ENCODE results near the gene SMS. TPM values are rescaled to one million over a fixed set of nuclear protein-coding genes. Genes with fewer than 3 reads are reported as not detected.

Gene SMS
- total RNA-seq, 2 donors from 2014 or later: 57.0 to 116 TPM

GRCh38 chrX:21973321-21974010, 33.0 kb downstream of the SMS start:
- H3K36me3 ChIP-seq: no peaks in the 10 kb centered on the region
- no peak overlapping the region for H3K4me3 ChIP-seq
- no peak for TF ChIP-seq POLR2A (IDR thresholded peaks at IDR 0.05)
- TF ChIP-seq CTCF (IDR thresholded peaks at IDR 0.05): no peak
- TF ChIP-seq POLR2AphosphoS5 (IDR thresholded peaks at IDR 0.05): no peak
- H3K9me3 ChIP-seq: no peaks in the 10 kb centered on the region
- H3K27ac ChIP-seq: peak overlapping the region; percentile 65 to 75
- DNase-seq (ENCODE audit: low spot score): no peak
- no peaks in the 10 kb centered on the region for H3K27me3 ChIP-seq (replicated peaks; ENCODE audit: insufficient read depth)
- intact Hi-C loops (cut with DNase I): loop anchor here (5.0 kb wide), 1 partner anchor 121 kb away; no protein-coding TSS in a partner anchor
- H3K4me1 ChIP-seq (replicated peaks): no peaks in the 10 kb centered on the region
- 50% methylated on average over 12 of the region's 12 CpGs for WGBS

- DNase-seq (ENCODE audit: low spot score): peak; percentile 49
- TF ChIP-seq POLR2AphosphoS5 (IDR thresholded peaks at IDR 0.05) (peak; percentile 79), POLR2A (IDR thresholded peaks at IDR 0.05) (no peak)
- no peaks in the 10 kb centered on the region for H3K27me3 ChIP-seq (replicated peaks; ENCODE audit: insufficient read depth)
- 17% methylated on average over 2 of the region's 2 CpGs for WGBS
- intact Hi-C loops (cut with DNase I): loop anchor here (5.0 kb wide), 1 partner anchor 122 kb away; no protein-coding TSS in a partner anchor
- no peaks in the 10 kb centered on the region for H3K9me3 ChIP-seq
- no peak overlapping the region for H3K4me3 ChIP-seq
- H3K4me1 ChIP-seq (replicated peaks): no peaks in the 10 kb centered on the region
- H3K27ac ChIP-seq: peak overlapping the region; percentile 65 to 75
- no peaks in the 10 kb centered on the region for H3K36me3 ChIP-seq
Observed at GRCh38 chrX:21974011-21974385, 33.5 kb downstream of the SMS start.

- no peaks in the 10 kb centered on the region for H3K27me3 ChIP-seq (replicated peaks; ENCODE audit: insufficient read depth)
- peak overlapping the region; percentile 56 to 75 for H3K27ac ChIP-seq
- intact Hi-C loops (cut with DNase I): no loop called here
- no peaks in the 10 kb centered on the region for H3K36me3 ChIP-seq
- TF ChIP-seq POLR2AphosphoS5 (IDR thresholded peaks at IDR 0.05) (no peak), CTCF (IDR thresholded peaks at IDR 0.05) (peak in 1 of 4 experiments; percentile 3), POLR2A (IDR thresholded peaks at IDR 0.05) (no peak)
- 42% methylated on average over 3 of the region's 3 CpGs for WGBS
- H3K9me3 ChIP-seq: no peaks in the 10 kb centered on the region
- H3K4me1 ChIP-seq (replicated peaks): no peaks in the 10 kb centered on the region
- H3K4me3 ChIP-seq: no peak overlapping the region
- DNase-seq (ENCODE audit: low spot score): no peak
Observed at GRCh38 chrX:21975242-21975641, 34.7 kb downstream of the SMS start.

- no peaks in the 10 kb centered on the region for H3K27me3 ChIP-seq (replicated peaks; ENCODE audit: insufficient read depth)
- peak; percentile 20 for DNase-seq (ENCODE audit: low spot score)
- intact Hi-C loops (cut with DNase I): no loop called here
Observed at GRCh38 chrX:21975812-21976211, 35.3 kb downstream of the SMS start.

GRCh38 chrX:21978346-21978745, 37.8 kb downstream of the SMS start:
- no peak overlapping the region for H3K4me3 ChIP-seq
- 97% methylated on average over 5 of the region's 5 CpGs for WGBS
- H3K9me3 ChIP-seq: no peaks in the 10 kb centered on the region
- TF ChIP-seq CTCF (IDR thresholded peaks at IDR 0.05): no peak
- TF ChIP-seq POLR2A (IDR thresholded peaks at IDR 0.05): no peak
- no peak for TF ChIP-seq POLR2AphosphoS5 (IDR thresholded peaks at IDR 0.05)
- DNase-seq (ENCODE audit: low spot score): no peak
- no peaks in the 10 kb centered on the region for H3K36me3 ChIP-seq
- intact Hi-C loops (cut with DNase I): no loop called here
- H3K27ac ChIP-seq: no peak overlapping the region
- H3K27me3 ChIP-seq (replicated peaks; ENCODE audit: insufficient read depth): no peaks in the 10 kb centered on the region
- no peaks in the 10 kb centered on the region for H3K4me1 ChIP-seq (replicated peaks)

More at GRCh38 chrX:21975812-21976211, 35.3 kb downstream of the SMS start:
- peak overlapping the region; percentile 56 to 75 for H3K27ac ChIP-seq
- H3K4me3 ChIP-seq: no peak overlapping the region
- TF ChIP-seq POLR2AphosphoS5 (IDR thresholded peaks at IDR 0.05) (peak; percentile 45), CTCF (IDR thresholded peaks at IDR 0.05) (peak in 3 of 4 experiments; percentile 32 to 61 (median 57)), POLR2A (IDR thresholded peaks at IDR 0.05) (no peak)
- no peaks in the 10 kb centered on the region for H3K9me3 ChIP-seq
- no peaks in the 10 kb centered on the region for H3K4me1 ChIP-seq (replicated peaks)
- 17% methylated on average over 6 of the region's 6 CpGs for WGBS
- no peaks in the 10 kb centered on the region for H3K36me3 ChIP-seq
